K562 (cell line): ENCODE measurements around the gene ANKRD34A. TPM values are rescaled to one million over a fixed set of nuclear protein-coding genes. Genes with fewer than 3 reads are reported as not detected.
A peak's percentile ranks its signal among the peaks of the same experiment; 100 is the strongest.
"Not testable (repeated sequence)": the region's sequence is repeated elsewhere in the genome, so short reads cannot be mapped to it uniquely, and the experiment has no call there.

Experiments used
- ETV1 ChIP-seq: fragments of 450-650 bp; conservative IDR thresholded peaks from 2 replicates; pipeline ENCODE4 v1.6.1; 2016; ENCODE audit warnings: missing genetic modification characterization, control low read depth, low read depth, missing compliant biosample characterization
- KDM1A ChIP-seq, 2 experiments: fragments of 450-650 bp; IDR thresholded peaks; 2 replicates each; pipeline ENCODE4 v1.6.1; 2016; ENCODE audit warnings: mild to moderate bottlenecking in 2 of 2
- KLF16 ChIP-seq: IDR thresholded peaks from 2 replicates; pipeline ENCODE4 v1.6.1; 2016; ENCODE audit warnings: antibody characterized with exemption
- LEF1 ChIP-seq: fragments of 450-650 bp; IDR thresholded peaks from 2 replicates; pipeline ENCODE4 v1.6.1; 2016; ENCODE audit warnings: mild to moderate bottlenecking
- MBD2 ChIP-seq: sonication (generic); IDR thresholded peaks from 2 replicates; pipeline ENCODE4 v1.6.1; 2016; ENCODE audit warnings: low read depth, borderline replicate concordance
- MLLT1 ChIP-seq, 2 experiments: fragments of 450-650 bp; IDR thresholded peaks; 2 replicates each; pipeline ENCODE4 v1.6.1; 2016
- NCOA1 ChIP-seq: fragments of 450-650 bp; IDR thresholded peaks from 2 replicates; pipeline ENCODE4 v1.6.1; 2016; ENCODE audit warnings: low read depth
- PML ChIP-seq: IDR thresholded peaks from 2 replicates; pipeline ENCODE4 v1.6.1; 2012; ENCODE audit warnings: low read length, inconsistent platforms
- TOE1 ChIP-seq, 2 experiments: fragments of 450-650 bp in 1 of 2; sonication (generic) in 1 of 2; formaldehyde crosslinking in 1 of 2; IDR thresholded peaks; 2 replicates each; pipeline versions ENCODE4 v1.7.1 to v1.8.0; 2016 to 2022; ENCODE audit warnings: borderline replicate concordance in 2 of 2, mild to moderate bottlenecking in 2 of 2, antibody characterized with exemption in 1 of 2, inconsistent platforms in 1 of 2, low read depth in 1 of 2, missing genetic modification reagents in 1 of 2, moderate library complexity in 1 of 2
- ZMIZ1 ChIP-seq, 2 experiments: fragments of 150-350 bp in 1 of 2; IDR thresholded peaks; 2 replicates each; pipeline ENCODE4 v1.6.1; 2012 to 2016; ENCODE audit warnings: low read depth in 2 of 2, low read length in 2 of 2, mild to moderate bottlenecking in 1 of 2, moderate library complexity in 1 of 2
- ZNF583 ChIP-seq: fragments of 250-450 bp; sonication (Bioruptor Pico); IDR thresholded peaks from 2 replicates; pipeline ENCODE4 v1.4.0; 2020
- ZNF766 ChIP-seq: fragments of 200-800 bp; sonication (Bioruptor generic); conservative IDR thresholded peaks from 2 replicates; pipeline ENCODE4 v1.6.1; 2016; ENCODE audit warnings: missing genetic modification characterization, missing compliant biosample characterization
- polyA plus RNA-seq, 8 experiments: library from polyadenylated mRNA; depleted of rRNA in 4 of 8; stranded (reverse) in 5 of 8; unstranded in 3 of 8; fragments of >200 nt; fragmentation: Nextera tagmentation in 2 of 8; fragmentation: Illumina TruSeq in 1 of 8; extraction: Ambion mirVana in 2 of 8; extraction: Trizol in 1 of 8; gene quantifications; 2 replicates each; pipeline versions ENCODE4 v1.2.1 to v1.2.3, GENCODE V29; 2011 to 2014; ENCODE audit warnings: inconsistent platforms in 1 of 8, missing spikeins in 1 of 8
- total RNA-seq, 7 experiments: library from RNA; depleted of rRNA in 6 of 7; stranded (reverse); fragments of >200 nt in 6 of 7; fragmentation: Illumina TruSeq in 2 of 7; extraction: Trizol in 2 of 7; gene quantifications; 2 replicates each; pipeline versions ENCODE4 v1.2.1 to v1.2.3, GENCODE V29; 2011 to 2021; ENCODE audit warnings: low replicate concordance in 1 of 7
- TF ChIP-seq, protein P1 (sequence below), 2 experiments: IDR thresholded peaks in 1 of 2; conservative IDR thresholded peaks in 1 of 2; 2 replicates each; pipeline ENCODE4 v1.6.1; 2016; ENCODE audit warnings: low read depth in 2 of 2, mild to moderate bottlenecking in 1 of 2, missing compliant biosample characterization in 1 of 2, missing genetic modification characterization in 1 of 2, moderate library complexity in 1 of 2
- TF ChIP-seq, protein P2 (sequence below), 2 experiments: fragments of 200-800 bp in 1 of 2; sonication (Bioruptor generic) in 1 of 2; sonication (generic) in 1 of 2; formaldehyde crosslinking in 1 of 2; IDR thresholded peaks in 1 of 2; conservative IDR thresholded peaks in 1 of 2; 2 replicates each; pipeline versions ENCODE4 v1.5.0 to v1.6.1; 2016 to 2020; ENCODE audit warnings: missing compliant biosample characterization in 1 of 2, missing genetic modification characterization in 1 of 2, missing genetic modification reagents in 1 of 2

The ANKRD34A gene
- total and polyA plus RNA-seq, 9 of the 15 experiments (the other 6 are each of a cell fraction or from before 2014, with no cell fraction given), result 0.06 to 1.6 (median 0.43) TPM

DNA sequence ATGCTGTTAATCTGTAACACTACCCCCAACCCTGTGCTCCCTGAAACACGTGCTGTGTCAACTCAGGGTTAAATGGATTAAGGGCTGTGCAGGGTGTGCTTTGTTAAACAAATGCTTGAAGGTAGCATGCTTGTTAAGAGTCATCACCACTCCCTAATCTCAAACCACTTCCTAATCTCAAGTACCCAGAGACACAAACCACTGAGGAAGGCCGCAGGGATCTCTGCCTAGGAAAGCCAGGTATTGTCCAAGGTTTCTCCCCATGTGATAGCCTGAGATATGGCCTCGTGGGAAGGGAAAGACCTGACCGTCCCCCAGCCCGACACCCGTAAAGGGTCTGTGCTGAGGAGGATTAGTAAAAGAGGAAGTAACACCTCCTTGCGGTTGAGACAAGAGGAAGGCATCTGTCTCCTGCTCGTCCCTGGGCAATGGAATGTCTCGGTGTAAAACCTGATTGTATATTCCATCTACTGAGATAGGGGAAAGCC is 31.8 kb downstream of the ANKRD34A start (continued):
- peak in 1 of 2 experiments; percentile 78; a peak in 2 of 4 replicates for TF ChIP-seq ZMIZ1 (IDR thresholded peaks at IDR 0.05; ENCODE audit: low read depth in 2 of 2, low read length in 2 of 2)
- peak; percentile 79 for TF ChIP-seq ETV1 (tag)
- peak; percentile 67; the same call in 1 of the 2 replicates for TF ChIP-seq MBD2
- 0 out of 2 replicates have a peak, but pooled peaks have one; percentile 53 for TF ChIP-seq TOE1 (IDR thresholded peaks at IDR 0.05; ENCODE audit: borderline replicate concordance)
- not testable (repeated sequence) for TF ChIP-seq TOE1 (CRISPR knock-in tag; IDR thresholded peaks at IDR 0.05; ENCODE audit: borderline replicate concordance, low read depth)
- TF ChIP-seq, protein P1, sequence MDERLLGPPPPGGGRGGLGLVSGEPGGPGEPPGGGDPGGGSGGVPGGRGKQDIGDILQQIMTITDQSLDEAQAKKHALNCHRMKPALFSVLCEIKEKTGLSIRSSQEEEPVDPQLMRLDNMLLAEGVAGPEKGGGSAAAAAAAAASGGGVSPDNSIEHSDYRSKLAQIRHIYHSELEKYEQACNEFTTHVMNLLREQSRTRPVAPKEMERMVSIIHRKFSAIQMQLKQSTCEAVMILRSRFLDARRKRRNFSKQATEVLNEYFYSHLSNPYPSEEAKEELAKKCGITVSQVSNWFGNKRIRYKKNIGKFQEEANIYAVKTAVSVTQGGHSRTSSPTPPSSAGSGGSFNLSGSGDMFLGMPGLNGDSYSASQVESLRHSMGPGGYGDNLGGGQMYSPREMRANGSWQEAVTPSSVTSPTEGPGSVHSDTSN (CRISPR knock-in tag; IDR thresholded peaks at IDR 0.05; ENCODE audit: low read depth), result not testable (repeated sequence)
- TF ChIP-seq, protein P1 (tag; conservative IDR thresholded peaks at IDR 0.05; ENCODE audit: low read depth), result peak; percentile 56
- peak; percentile 81 for TF ChIP-seq NCOA1
- TF ChIP-seq ZNF583, result 0 out of 2 replicates have a peak, but pooled peaks have one; percentile 33
- TF ChIP-seq, protein P2, sequence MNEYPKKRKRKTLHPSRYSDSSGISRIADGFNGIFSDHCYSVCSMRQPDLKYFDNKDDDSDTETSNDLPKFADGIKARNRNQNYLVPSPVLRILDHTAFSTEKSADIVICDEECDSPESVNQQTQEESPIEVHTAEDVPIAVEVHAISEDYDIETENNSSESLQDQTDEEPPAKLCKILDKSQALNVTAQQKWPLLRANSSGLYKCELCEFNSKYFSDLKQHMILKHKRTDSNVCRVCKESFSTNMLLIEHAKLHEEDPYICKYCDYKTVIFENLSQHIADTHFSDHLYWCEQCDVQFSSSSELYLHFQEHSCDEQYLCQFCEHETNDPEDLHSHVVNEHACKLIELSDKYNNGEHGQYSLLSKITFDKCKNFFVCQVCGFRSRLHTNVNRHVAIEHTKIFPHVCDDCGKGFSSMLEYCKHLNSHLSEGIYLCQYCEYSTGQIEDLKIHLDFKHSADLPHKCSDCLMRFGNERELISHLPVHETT (CRISPR knock-in tag; conservative IDR thresholded peaks at IDR 0.05 in 1 of 2, IDR thresholded peaks at IDR 0.05 in 1 of 2), result peak in 1 of 2 experiments; percentile 55; a peak in 1 of 4 replicates
- TF ChIP-seq KLF16, result peak; percentile 93
- peak; percentile 77 for TF ChIP-seq LEF1
- peak in 1 of 2 experiments; percentile 90; a peak in 2 of 4 replicates for TF ChIP-seq MLLT1 (IDR thresholded peaks at IDR 0.05)
- peak; percentile 99 for TF ChIP-seq KDM1A (IDR thresholded peaks at IDR 0.05)
- peak; percentile 82 for TF ChIP-seq ZNF766 (CRISPR knock-in tag)
- TF ChIP-seq PML, result peak; percentile 92
